Activated T-helper 1 cell treated with anti-CD3 and anti-CD28 coated beads, Interleukin-12 subunit alpha, Interleukin-12 subunit beta, Interleukin-2, Interleukin-4 antibody, amounts not matched to agents 30 ng/mL and 10 ng/mL and 1 ng/mL, durations not matched to agents 14 hours and 24 hours and 36 hours (primary cell): ENCODE results near the gene TMEM244. TPM values are rescaled to one million over a fixed set of nuclear protein-coding genes. Genes with fewer than 3 reads are reported as not detected.
"Not testable (repeated sequence)": the region's sequence is repeated elsewhere in the genome, so short reads cannot be mapped to it uniquely, and the experiment has no call there.

Source experiments
- DNase-seq: peaks from one replicate; pipeline ENCODE4 v3.0.0; 2021; ENCODE audit warnings: low spot score
- H3K27ac Mint-ChIP-seq: one replicate; pipeline ENCODE4 v1.8.0; 2021; ENCODE audit warnings: mild to moderate bottlenecking, mixed read lengths
- H3K27me3 Mint-ChIP-seq: one replicate; pipeline ENCODE4 v1.8.0; 2022; ENCODE audit warnings: mild to moderate bottlenecking, moderate library complexity, mixed read lengths; ENCODE audit not compliant: insufficient read depth
- H3K36me3 Mint-ChIP-seq: one replicate; pipeline ENCODE4 v1.8.0; 2021; ENCODE audit warnings: low read depth, mixed read lengths
- H3K4me1 Mint-ChIP-seq: one replicate; pipeline ENCODE4 v1.8.0; 2021; ENCODE audit warnings: low read depth, mixed read lengths
- H3K4me3 Mint-ChIP-seq: one replicate; pipeline ENCODE4 v1.8.0; 2021; ENCODE audit warnings: mild to moderate bottlenecking, moderate library complexity, mixed read lengths
- H3K9me3 Mint-ChIP-seq: one replicate; pipeline ENCODE4 v1.8.0; 2021; ENCODE audit warnings: mixed read lengths
- intact Hi-C: fragments of 100-400 bp; cut with micrococcal nuclease; formaldehyde crosslinking; loops from one replicate; pipeline ENCODE4 v1.15.1; 2024
- total RNA-seq: library from RNA; stranded (reverse); gene quantifications from 2 replicates; pipeline ENCODE4 v1.2.3, GENCODE V29; 2022

Gene TMEM244
- total RNA-seq, 1 donor from 2014 or later: not detected

DNA sequence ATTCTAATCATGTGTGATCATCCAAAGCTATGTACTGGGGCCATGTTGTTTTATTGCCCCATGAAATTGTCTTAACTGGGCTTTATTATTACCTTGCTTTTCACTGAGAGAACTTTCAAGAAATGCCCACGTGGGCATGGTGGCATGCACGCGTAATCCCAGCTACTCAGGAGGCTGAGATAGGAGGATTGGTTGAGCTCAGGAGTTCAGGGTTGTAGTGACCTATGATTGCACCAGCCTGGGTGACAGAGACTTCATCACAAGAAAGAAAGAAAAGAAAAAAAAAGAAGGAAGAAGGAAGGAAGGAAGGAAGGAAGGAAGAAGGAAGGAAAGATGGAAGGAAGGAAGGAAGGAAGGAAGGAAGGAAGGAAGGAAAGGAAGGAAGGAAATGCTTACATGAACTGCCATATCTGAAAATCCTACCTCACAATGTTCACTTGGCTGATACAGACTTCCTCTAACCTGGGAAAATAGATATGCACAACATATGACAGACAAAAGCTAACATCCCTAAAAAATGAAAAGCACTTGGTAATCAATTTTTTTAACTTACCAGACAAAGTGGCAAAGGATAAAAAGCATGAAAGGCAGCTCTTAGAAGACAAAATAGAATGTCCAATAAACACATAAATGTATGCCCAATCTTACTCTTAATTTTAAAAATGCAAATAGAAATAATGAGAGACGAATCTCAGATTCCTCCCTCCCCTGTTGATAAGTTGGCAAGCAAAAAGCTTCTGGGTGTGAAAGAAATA, 25.5 kb upstream of the TMEM244 start:
- intact Hi-C loops: no loop called here
- Mint-ChIP-seq H3K9me3 (peaks cover 21% of the 10 kb centered on the region), H3K4me3 (no peak overlapping the region), H3K27me3 (peaks cover 5% of the 10 kb centered on the region), H3K27ac (no peak overlapping the region), H3K4me1 (peaks cover 23% of the 10 kb centered on the region), H3K36me3 (peaks cover 16% of the 10 kb centered on the region)
- no peak for DNase-seq

DNA sequence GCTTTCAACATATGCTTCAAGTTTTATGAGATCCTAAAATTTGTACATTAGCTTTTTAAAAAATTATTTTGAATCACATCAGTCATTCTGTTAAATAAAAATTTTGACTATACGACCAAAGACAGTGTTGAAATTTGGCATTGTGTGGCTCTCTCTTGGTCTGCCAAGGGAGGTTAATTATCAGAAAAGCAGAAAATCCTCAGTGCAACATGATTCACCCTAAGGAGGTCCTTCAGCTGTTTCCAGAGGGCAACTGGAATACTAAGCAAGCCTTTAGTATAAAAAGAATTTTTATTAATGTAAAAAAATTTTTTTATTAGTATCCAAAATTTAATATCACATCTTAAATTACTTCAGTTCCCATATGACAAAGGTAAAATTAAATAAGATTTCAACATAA, 23.1 kb upstream of the TMEM244 start:
- peaks cover 24% of the 10 kb centered on the region for H3K36me3 Mint-ChIP-seq
- peaks cover 9% of the 10 kb centered on the region for H3K27me3 Mint-ChIP-seq
- peaks cover 17% of the 10 kb centered on the region for H3K4me1 Mint-ChIP-seq
- H3K9me3 Mint-ChIP-seq: peaks cover 38% of the 10 kb centered on the region
- intact Hi-C loops: no loop called here
- no peak overlapping the region for H3K4me3 Mint-ChIP-seq
- no peak overlapping the region for H3K27ac Mint-ChIP-seq
- no peak for DNase-seq

DNA sequence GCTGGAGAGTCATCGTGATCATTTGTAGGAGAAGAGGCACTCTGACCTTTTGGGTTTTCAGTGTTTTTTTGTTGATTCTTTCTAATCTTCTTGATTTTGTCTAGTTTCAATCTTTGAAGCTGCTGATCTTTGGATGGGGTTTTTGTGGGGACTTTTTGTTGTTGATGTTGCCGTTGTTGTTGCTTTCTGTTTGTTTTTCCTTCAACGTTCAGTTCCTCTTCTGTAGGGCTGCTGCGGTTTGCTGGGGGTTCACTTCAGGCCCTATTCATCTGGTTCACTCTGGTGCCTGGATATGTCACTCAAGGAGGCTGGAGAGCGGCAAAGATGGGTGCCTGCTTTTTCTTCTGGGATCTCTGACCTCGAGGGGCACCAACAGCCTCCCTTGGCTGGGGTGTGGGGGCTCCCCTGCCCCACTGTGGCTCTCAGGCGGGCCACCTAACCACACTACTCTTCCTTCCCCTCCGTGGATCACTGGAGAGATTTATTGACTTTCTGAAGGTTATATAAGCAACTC, 21.5 kb upstream of the TMEM244 start:
- Mint-ChIP-seq H3K4me1 (peaks cover 17% of the 10 kb centered on the region), H3K9me3 (peaks cover 48% of the 10 kb centered on the region), H3K27me3 (peaks cover 9% of the 10 kb centered on the region), H3K4me3 (peak overlapping the region; percentile 42), H3K27ac (peak overlapping the region; percentile 79), H3K36me3 (peaks cover 28% of the 10 kb centered on the region)
- DNase-seq: peak; percentile 17
- intact Hi-C loops: no loop called here

DNA sequence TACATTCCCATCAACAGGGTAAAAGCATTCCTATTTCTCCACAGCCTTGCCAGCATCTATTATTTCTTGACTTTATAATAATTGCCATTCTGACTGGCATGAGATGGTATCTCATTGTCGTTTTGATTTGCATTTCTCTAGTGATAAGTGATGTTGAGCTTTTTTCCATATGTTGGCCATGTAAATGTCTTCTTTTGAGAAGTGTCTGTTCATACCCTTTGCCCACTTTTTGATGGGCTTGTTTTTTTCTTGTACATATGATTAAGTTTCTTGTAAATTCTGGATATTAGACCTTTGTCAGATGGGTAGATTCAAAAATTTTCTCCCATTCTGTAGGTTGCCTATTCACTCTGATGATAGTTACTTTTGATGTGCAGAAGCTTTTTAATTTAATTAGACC, 16.8 kb upstream of the TMEM244 start:
- H3K27me3 Mint-ChIP-seq, H3K27ac Mint-ChIP-seq, H3K4me3 Mint-ChIP-seq, DNase-seq: not testable (repeated sequence)
- Mint-ChIP-seq H3K4me1 (peaks cover 26% of the 10 kb centered on the region), H3K9me3 (peaks cover 40% of the 10 kb centered on the region), H3K36me3 (peaks cover 24% of the 10 kb centered on the region)
- intact Hi-C loops: loop anchor here (5.0 kb wide), 2 partner anchors 111 to 139 kb away; partner anchors contain the start of gene L3MBTL3

DNA sequence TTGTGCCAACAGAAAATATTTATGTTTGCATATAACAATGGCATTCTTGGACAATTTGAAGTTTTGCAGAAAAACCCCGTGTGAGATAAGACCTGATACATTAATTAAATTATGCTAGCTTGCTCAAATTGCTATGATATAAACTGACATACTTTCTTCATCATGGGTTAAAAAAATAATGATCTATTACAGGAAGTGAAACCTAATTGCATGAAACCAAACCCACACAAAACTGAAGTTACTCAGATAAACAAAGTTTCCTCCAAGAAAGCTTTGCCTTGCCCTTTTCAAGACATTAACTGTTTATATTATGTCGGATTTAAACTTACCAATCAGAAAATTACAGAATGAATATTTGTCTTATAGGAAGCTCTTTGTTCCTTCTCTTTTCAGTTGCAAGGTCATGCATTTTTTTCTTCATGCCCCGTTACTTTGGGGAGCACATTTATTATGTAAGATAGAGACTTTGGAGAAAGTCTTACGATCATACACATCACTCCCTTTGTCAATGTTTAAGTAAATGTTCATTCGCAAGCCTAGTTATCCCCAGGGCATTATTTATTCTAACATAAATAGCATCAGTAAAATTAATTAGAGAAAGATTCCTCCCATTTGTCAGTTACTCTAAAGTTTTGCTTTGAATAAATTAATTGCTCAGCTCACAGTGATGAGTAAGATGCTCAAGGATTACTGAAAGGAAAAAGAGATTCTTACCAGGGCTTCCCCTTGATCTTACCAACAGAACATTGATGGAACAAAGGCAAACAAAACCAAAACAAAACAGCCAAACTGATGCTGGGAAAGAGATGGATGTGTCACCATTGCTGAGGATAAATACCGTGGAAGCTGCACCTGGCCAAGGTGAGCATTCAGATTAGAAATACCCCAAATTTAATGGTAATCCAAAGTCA, 14.8 kb upstream of the TMEM244 start:
- peak overlapping the region; percentile 18 for H3K27ac Mint-ChIP-seq
- intact Hi-C loops: loop anchor here (5.0 kb wide), 2 partner anchors 109 to 141 kb away; partner anchors contain the start of gene L3MBTL3
- no peak overlapping the region for H3K4me3 Mint-ChIP-seq
- no peak for DNase-seq
- peaks cover 10% of the 10 kb centered on the region for H3K36me3 Mint-ChIP-seq
- peaks cover 13% of the 10 kb centered on the region for H3K4me1 Mint-ChIP-seq
- H3K9me3 Mint-ChIP-seq: peaks cover 21% of the 10 kb centered on the region
- peaks cover 4% of the 10 kb centered on the region for H3K27me3 Mint-ChIP-seq

DNA sequence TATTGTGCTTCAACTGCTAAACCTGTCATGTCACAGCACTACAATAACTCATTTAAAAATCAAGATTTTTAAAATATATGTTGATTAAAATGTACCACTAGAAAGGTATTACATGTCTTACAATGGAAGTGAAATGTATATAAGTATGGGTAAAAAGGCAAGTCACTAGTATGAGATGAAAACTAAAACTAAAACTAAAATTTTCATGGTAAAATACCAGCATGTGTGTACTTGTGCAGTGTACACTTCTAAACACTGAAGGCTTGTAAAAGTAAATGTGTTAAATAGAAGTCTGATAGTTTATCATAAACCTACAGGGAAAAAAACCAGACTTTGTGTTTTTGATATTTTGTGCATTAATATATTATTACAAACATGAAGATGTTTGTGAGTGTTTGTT, 13.7 kb upstream of the TMEM244 start:
- H3K36me3 Mint-ChIP-seq: peaks cover 4% of the 10 kb centered on the region
- H3K4me3 Mint-ChIP-seq: no peak overlapping the region
- no peak overlapping the region for H3K27ac Mint-ChIP-seq
- peaks cover 13% of the 10 kb centered on the region for H3K4me1 Mint-ChIP-seq
- no peak for DNase-seq
- no peaks in the 10 kb centered on the region for H3K27me3 Mint-ChIP-seq
- intact Hi-C loops: loop anchor here (5.0 kb wide), 2 partner anchors 108 to 142 kb away; partner anchors contain the start of gene L3MBTL3
- peaks cover 10% of the 10 kb centered on the region for H3K9me3 Mint-ChIP-seq

DNA sequence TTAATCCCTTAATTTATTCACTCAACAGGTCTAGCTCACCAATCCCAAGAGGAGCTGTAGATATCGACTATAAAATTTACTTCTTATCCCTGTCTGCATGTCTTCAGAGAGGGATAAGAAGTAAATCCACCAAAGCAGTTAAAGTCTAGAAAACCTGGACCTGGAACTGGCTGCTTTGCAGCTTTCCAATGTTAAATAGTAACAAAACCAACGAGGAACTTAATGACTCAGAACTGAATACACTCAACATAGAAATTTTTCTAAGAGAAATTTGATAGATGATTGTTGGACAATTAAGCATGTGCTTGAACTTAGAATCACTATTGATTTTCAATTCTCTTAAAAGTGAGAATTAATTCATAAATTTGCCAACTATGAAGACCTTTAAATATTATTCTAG, 11.5 kb upstream of the TMEM244 start:
- intact Hi-C loops: no loop called here
- H3K4me3 Mint-ChIP-seq: no peak overlapping the region

DNA sequence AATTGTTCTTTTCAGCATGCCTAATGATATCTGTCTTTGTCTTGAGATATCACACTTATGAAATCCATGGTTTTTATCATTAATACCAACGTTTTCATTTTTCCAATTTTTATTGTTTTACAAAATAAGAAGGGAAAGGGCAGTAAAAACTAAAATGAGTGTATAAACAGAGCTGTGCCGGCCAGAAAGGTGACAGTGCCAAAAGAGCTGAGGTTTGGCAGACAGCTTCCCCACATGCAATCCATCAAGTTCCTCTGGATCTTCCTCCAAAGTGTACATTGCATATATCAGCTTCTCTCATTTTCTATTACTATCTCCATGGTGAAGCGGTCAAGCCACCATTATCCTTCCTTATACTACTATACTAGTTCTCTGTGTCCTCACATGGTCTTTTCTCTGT, 10.1 kb upstream of the TMEM244 start:
- Mint-ChIP-seq H3K27ac (no peak overlapping the region), H3K4me3 (no peak overlapping the region), H3K4me1 (peaks cover 11% of the 10 kb centered on the region), H3K9me3 (no peaks in the 10 kb centered on the region), H3K36me3 (no peaks in the 10 kb centered on the region), H3K27me3 (no peaks in the 10 kb centered on the region)
- DNase-seq: no peak
- intact Hi-C loops: no loop called here

More for the DNA sequence above, 11.5 kb upstream of the TMEM244 start:
- DNase-seq: no peak
- peaks cover 13% of the 10 kb centered on the region for H3K4me1 Mint-ChIP-seq
- H3K36me3 Mint-ChIP-seq: no peaks in the 10 kb centered on the region
- no peaks in the 10 kb centered on the region for H3K9me3 Mint-ChIP-seq
- no peak overlapping the region for H3K27ac Mint-ChIP-seq
- no peaks in the 10 kb centered on the region for H3K27me3 Mint-ChIP-seq

DNA sequence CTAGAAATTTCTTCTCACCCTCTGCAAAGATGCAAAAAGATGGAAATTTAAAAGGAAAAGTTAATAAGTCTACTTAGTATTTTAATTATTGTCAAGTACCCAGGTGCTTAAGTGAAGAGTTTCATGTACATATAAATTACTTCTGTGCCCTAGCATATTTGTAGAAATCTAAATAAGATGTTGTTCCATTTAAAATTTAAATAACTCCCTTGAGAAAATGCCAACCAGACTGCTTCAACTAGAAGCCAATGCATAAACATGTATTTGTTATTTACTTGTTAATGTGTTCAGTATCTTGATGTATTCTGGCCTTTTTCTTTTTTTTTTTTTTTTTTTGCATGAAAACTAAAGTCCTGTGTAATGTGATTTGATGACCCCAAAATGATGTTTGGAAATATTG, 6.3 kb upstream of the TMEM244 start:
- intact Hi-C loops: no loop called here
- Mint-ChIP-seq H3K4me3 (no peak overlapping the region), H3K27me3 (no peaks in the 10 kb centered on the region), H3K9me3 (no peaks in the 10 kb centered on the region), H3K36me3 (no peaks in the 10 kb centered on the region), H3K27ac (no peak overlapping the region), H3K4me1 (no peaks in the 10 kb centered on the region)
- no peak for DNase-seq

DNA sequence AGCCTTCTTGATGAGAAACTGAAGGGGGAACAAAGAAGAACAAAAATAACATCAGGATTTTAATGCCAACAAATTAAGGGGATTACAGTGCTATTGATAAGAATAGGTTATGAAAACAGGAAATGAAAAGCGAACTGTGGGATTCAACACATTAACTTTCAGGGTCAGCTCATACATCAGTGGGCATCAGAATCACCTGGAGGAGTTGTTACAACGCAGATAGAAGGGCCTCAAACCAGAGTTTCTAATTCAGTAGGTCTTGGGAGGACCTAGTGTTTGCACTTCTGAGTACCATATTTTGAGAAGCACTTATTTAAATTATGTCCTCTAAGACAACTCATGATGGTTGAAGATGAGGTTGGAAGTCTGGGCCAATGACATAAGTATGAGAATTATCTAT, 5.6 kb upstream of the TMEM244 start:
- no peaks in the 10 kb centered on the region for H3K4me1 Mint-ChIP-seq
- H3K9me3 Mint-ChIP-seq: no peaks in the 10 kb centered on the region
- no peak overlapping the region for H3K4me3 Mint-ChIP-seq
- H3K27me3 Mint-ChIP-seq: no peaks in the 10 kb centered on the region
- no peak overlapping the region for H3K27ac Mint-ChIP-seq
- no peak for DNase-seq
- H3K36me3 Mint-ChIP-seq: no peaks in the 10 kb centered on the region
- intact Hi-C loops: no loop called here

DNA sequence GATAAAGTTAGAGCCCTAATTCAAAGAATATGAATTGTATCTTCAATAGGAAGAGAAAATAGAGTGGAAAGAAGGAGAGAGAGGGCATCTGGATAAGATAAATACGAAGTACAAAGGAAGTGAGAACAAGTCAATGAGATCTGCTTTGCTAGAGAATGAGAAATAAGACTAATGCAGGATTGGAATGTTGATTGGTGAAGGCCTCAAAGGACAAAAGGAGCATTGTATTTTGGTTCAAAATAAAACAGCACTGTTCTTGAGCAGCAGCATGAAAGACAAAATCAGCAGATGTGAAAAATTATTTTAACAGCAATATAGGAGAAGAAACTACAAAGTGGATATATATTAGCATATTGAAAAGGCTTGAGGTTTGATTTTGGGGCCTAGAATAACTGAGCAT, 5.1 kb upstream of the TMEM244 start:
- Mint-ChIP-seq H3K9me3 (no peaks in the 10 kb centered on the region), H3K27me3 (no peaks in the 10 kb centered on the region), H3K27ac (no peak overlapping the region), H3K36me3 (no peaks in the 10 kb centered on the region), H3K4me1 (peaks cover 2% of the 10 kb centered on the region), H3K4me3 (no peak overlapping the region)
- DNase-seq: no peak
- intact Hi-C loops: no loop called here

DNA sequence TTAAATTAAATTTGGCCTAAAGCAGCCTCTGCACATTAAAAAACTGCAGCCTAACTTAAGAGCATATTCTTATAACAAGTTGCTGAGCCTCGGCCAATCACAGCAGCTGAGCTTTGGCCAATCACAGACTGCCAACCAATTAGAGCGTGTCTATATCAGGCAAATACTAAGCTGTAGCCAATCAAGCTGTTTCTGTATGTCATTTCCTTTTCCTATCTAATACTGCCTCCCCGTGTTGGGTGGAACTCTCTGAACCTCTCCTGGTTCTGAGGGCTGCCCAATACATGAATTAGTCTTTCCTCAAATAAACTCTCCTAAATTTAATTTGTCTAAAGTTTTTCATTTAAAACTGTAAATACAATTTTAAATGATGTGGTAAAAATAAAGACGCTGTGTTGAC, 3.9 kb upstream of the TMEM244 start:
- H3K27me3 Mint-ChIP-seq: no peaks in the 10 kb centered on the region
- no peaks in the 10 kb centered on the region for H3K9me3 Mint-ChIP-seq
- H3K4me1 Mint-ChIP-seq: peaks cover 10% of the 10 kb centered on the region
- H3K4me3 Mint-ChIP-seq: no peak overlapping the region
- intact Hi-C loops: no loop called here
- no peak for DNase-seq
- H3K36me3 Mint-ChIP-seq: no peaks in the 10 kb centered on the region
- no peak overlapping the region for H3K27ac Mint-ChIP-seq

DNA sequence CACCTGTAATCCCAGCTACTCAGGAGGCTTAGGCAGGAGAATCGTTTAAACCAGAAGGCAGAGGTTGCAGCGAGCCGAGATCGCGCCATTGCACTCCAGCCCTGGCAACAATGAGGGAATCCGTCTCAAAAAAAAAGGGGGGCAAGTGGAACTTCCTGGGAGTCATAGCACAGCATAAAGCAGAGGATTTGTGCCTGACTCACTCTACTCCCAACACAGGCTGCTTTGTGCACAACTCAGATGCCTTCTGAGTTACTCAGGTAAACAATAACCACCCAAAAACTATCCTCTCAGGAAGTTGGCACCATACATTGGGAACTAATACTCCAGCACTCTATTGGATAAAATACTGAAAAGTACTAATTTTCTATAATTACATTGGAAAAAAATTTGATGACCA, 2.5 kb upstream of the TMEM244 start:
- Mint-ChIP-seq H3K36me3 (peaks cover 2% of the 10 kb centered on the region), H3K4me3 (no peak overlapping the region), H3K27me3 (no peaks in the 10 kb centered on the region), H3K4me1 (peaks cover 10% of the 10 kb centered on the region), H3K27ac (no peak overlapping the region), H3K9me3 (no peaks in the 10 kb centered on the region)
- no peak for DNase-seq
- intact Hi-C loops: no loop called here
